Neural progenitor cell (in vitro differentiated cells): ENCODE measurements around the gene TBXA2R. TPM values are rescaled to one million over a fixed set of nuclear protein-coding genes. Genes with fewer than 3 reads are reported as not detected.

Experiments
- DNase-seq: peaks from one replicate; pipeline ENCODE4 v3.0.0-alpha.2; 2016; ENCODE audit warnings: low spot score
- H2AFZ ChIP-seq: fragments of 200-600 bp; sonication (generic); replicated peaks from 2 replicates; pipeline ENCODE4 v1.6.1; 2016; ENCODE audit warnings: antibody characterized with exemption
- H3F3A ChIP-seq: fragments of 200-600 bp; sonication (generic); 2 replicates; pipeline ENCODE4 v1.6.1; 2016; ENCODE audit warnings: antibody characterized with exemption, low read depth
- H3K27ac ChIP-seq: fragments of 200-600 bp; sonication (generic); 2 replicates; pipeline ENCODE4 v1.5.1; 2016; ENCODE audit warnings: mild to moderate bottlenecking
- H3K27me3 ChIP-seq: fragments of 200-600 bp; sonication (generic); 2 replicates; pipeline ENCODE4 v1.6.1; 2016; ENCODE audit warnings: mild to moderate bottlenecking, moderate library complexity
- H3K36me3 ChIP-seq: fragments of 200-600 bp; sonication (generic); 2 replicates; pipeline ENCODE4 v1.5.1; 2016
- H3K4me1 ChIP-seq: fragments of 200-600 bp; sonication (generic); 2 replicates; pipeline ENCODE4 v1.6.1; 2016; ENCODE audit warnings: mixed run types
- H3K4me2 ChIP-seq: fragments of 200-600 bp; sonication (generic); 2 replicates; pipeline ENCODE4 v1.6.1; 2016
- H3K4me3 ChIP-seq: fragments of 200-600 bp; sonication (generic); 2 replicates; pipeline ENCODE4 v1.5.1; 2016
- H3K79me2 ChIP-seq: fragments of 200-600 bp; sonication (generic); 2 replicates; pipeline ENCODE4 v1.6.1; 2016; ENCODE audit warnings: low read depth
- H3K9ac ChIP-seq: fragments of 200-600 bp; sonication (generic); 2 replicates; pipeline ENCODE4 v1.6.1; 2016
- H3K9me3 ChIP-seq: fragments of 200-600 bp; sonication (generic); 2 replicates; pipeline ENCODE4 v1.5.1; 2016; ENCODE audit warnings: low read depth
- H4K20me1 ChIP-seq: fragments of 200-600 bp; sonication (generic); 2 replicates; pipeline ENCODE4 v1.6.1; 2016; ENCODE audit warnings: low read depth
- H3K27ac Mint-ChIP-seq: 3 replicates; pipeline ENCODE4 v1.8.0; 2021; ENCODE audit warnings: mixed read lengths
- H3K27me3 Mint-ChIP-seq: 2 replicates; pipeline ENCODE4 v1.8.0; 2022; ENCODE audit warnings: low read depth, mild to moderate bottlenecking, inconsistent platforms, moderate library complexity, mixed read lengths; ENCODE audit not compliant: insufficient read depth
- H3K36me3 Mint-ChIP-seq: 3 replicates; pipeline ENCODE4 v1.8.0; 2021; ENCODE audit warnings: mixed read lengths
- H3K4me1 Mint-ChIP-seq: 3 replicates; pipeline ENCODE4 v1.8.0; 2021; ENCODE audit warnings: mixed read lengths
- H3K4me3 Mint-ChIP-seq: 3 replicates; pipeline ENCODE4 v1.8.0; 2021; ENCODE audit warnings: mild to moderate bottlenecking, moderate library complexity, mixed read lengths
- H3K9me3 Mint-ChIP-seq: 3 replicates; pipeline ENCODE4 v1.8.0; 2020; ENCODE audit warnings: mixed read lengths
- CTCF ChIP-seq: fragments of 200-600 bp; sonication (generic); IDR thresholded peaks from 2 replicates; pipeline ENCODE4 v1.5.1; 2017; ENCODE audit warnings: antibody characterized with exemption, mild to moderate bottlenecking
- EZH2 ChIP-seq: fragments of 200-600 bp; sonication (generic); IDR thresholded peaks from 2 replicates; pipeline ENCODE4 v1.6.1; 2017; ENCODE audit warnings: antibody characterized with exemption, mild to moderate bottlenecking, moderate library complexity
- EZH2phosphoT487 ChIP-seq: fragments of 200-600 bp; sonication (generic); IDR thresholded peaks from 2 replicates; pipeline ENCODE4 v1.6.1; 2017; ENCODE audit warnings: antibody characterized with exemption
- total RNA-seq: library from RNA; depleted of rRNA; stranded (reverse); fragments of >200 nt; gene quantifications from 2 replicates; pipeline ENCODE4 v1.2.3, GENCODE V29; 2015; ENCODE audit warnings: low replicate concordance

The TBXA2R gene
- total RNA-seq, 1 donor from 2014 or later = not detected

GRCh38 chr19:3646336-3647092, 39.8 kb upstream of the TBXA2R start:
- H3K4me2 ChIP-seq = no peak overlapping the region
- H3F3A ChIP-seq = no peaks in the 10 kb centered on the region
- H3K9me3 ChIP-seq = no peaks in the 10 kb centered on the region
- Mint-ChIP-seq H3K27ac (no peak overlapping the region), H3K4me3 (no peak overlapping the region), H3K4me1 (no peaks in the 10 kb centered on the region), H3K27me3 (peaks cover 4% of the 10 kb centered on the region), H3K9me3 (no peaks in the 10 kb centered on the region), H3K36me3 (peaks cover 3% of the 10 kb centered on the region)
- no peak overlapping the region for H3K27ac ChIP-seq
- no peak overlapping the region for H3K4me3 ChIP-seq
- TF ChIP-seq CTCF = no peak
- no peak for TF ChIP-seq EZH2phosphoT487
- no peak for TF ChIP-seq EZH2
- H4K20me1 ChIP-seq = peaks cover 14% of the 10 kb centered on the region
- H3K27me3 ChIP-seq = no peaks in the 10 kb centered on the region
- no peak overlapping the region for H3K9ac ChIP-seq
- no peaks in the 10 kb centered on the region for H3K4me1 ChIP-seq
- no peak overlapping the region for H2AFZ ChIP-seq
- no peaks in the 10 kb centered on the region for H3K36me3 ChIP-seq
- H3K79me2 ChIP-seq = no peaks in the 10 kb centered on the region
- no peak for DNase-seq

- H3K4me3 Mint-ChIP-seq = no peak overlapping the region
- H3K27me3 Mint-ChIP-seq = peaks cover 4% of the 10 kb centered on the region
Observed at GRCh38 chr19:3645726-3646125, 39.1 kb upstream of the TBXA2R start.

GRCh38 chr19:3645067-3645396, 38.4 kb upstream of the TBXA2R start:
- TF ChIP-seq CTCF (no peak), EZH2 (no peak), EZH2phosphoT487 (no peak)
- Histone ChIP-seq H3K79me2 (no peaks in the 10 kb centered on the region), H3K4me3 (no peak overlapping the region), H4K20me1 (peaks cover 11% of the 10 kb centered on the region), H3K9me3 (no peaks in the 10 kb centered on the region), H3F3A (no peaks in the 10 kb centered on the region), H2AFZ (no peak overlapping the region), H3K4me1 (no peaks in the 10 kb centered on the region), H3K27ac (no peak overlapping the region), H3K4me2 (no peak overlapping the region), H3K9ac (no peak overlapping the region), H3K36me3 (no peaks in the 10 kb centered on the region), H3K27me3 (no peaks in the 10 kb centered on the region)
- no peaks in the 10 kb centered on the region for H3K9me3 Mint-ChIP-seq
- peaks cover 2% of the 10 kb centered on the region for H3K36me3 Mint-ChIP-seq
- no peak overlapping the region for H3K4me3 Mint-ChIP-seq
- H3K27me3 Mint-ChIP-seq = peaks cover 2% of the 10 kb centered on the region
- no peaks in the 10 kb centered on the region for H3K4me1 Mint-ChIP-seq
- no peak for DNase-seq
- no peak overlapping the region for H3K27ac Mint-ChIP-seq

More at GRCh38 chr19:3645726-3646125, 39.1 kb upstream of the TBXA2R start:
- Mint-ChIP-seq H3K27ac (no peak overlapping the region), H3K4me1 (no peaks in the 10 kb centered on the region), H3K36me3 (peaks cover 3% of the 10 kb centered on the region), H3K9me3 (no peaks in the 10 kb centered on the region)
- Histone ChIP-seq H3K9me3 (no peaks in the 10 kb centered on the region), H3K79me2 (no peaks in the 10 kb centered on the region), H3F3A (no peaks in the 10 kb centered on the region), H4K20me1 (peaks cover 14% of the 10 kb centered on the region), H3K36me3 (no peaks in the 10 kb centered on the region), H3K4me3 (no peak overlapping the region), H3K9ac (no peak overlapping the region), H3K4me1 (no peaks in the 10 kb centered on the region), H3K27me3 (no peaks in the 10 kb centered on the region), H3K27ac (no peak overlapping the region), H3K4me2 (no peak overlapping the region), H2AFZ (no peak overlapping the region)
- DNase-seq = no peak
- TF ChIP-seq EZH2 (no peak), CTCF (no peak), EZH2phosphoT487 (no peak)
